GM21528 (cell line): Measurements from ENCODE around the gene KCNH2.

Experiments used
- ATAC-seq: cut with Tn5 transposase; IDR thresholded peaks from one replicate; pipeline ENCODE4 v1.9.1; 2021; ENCODE audit warnings: mild to moderate bottlenecking, moderate library complexity; ENCODE audit not compliant: unreplicated experiment, low FRiP score

Gene KCNH2

DNA sequence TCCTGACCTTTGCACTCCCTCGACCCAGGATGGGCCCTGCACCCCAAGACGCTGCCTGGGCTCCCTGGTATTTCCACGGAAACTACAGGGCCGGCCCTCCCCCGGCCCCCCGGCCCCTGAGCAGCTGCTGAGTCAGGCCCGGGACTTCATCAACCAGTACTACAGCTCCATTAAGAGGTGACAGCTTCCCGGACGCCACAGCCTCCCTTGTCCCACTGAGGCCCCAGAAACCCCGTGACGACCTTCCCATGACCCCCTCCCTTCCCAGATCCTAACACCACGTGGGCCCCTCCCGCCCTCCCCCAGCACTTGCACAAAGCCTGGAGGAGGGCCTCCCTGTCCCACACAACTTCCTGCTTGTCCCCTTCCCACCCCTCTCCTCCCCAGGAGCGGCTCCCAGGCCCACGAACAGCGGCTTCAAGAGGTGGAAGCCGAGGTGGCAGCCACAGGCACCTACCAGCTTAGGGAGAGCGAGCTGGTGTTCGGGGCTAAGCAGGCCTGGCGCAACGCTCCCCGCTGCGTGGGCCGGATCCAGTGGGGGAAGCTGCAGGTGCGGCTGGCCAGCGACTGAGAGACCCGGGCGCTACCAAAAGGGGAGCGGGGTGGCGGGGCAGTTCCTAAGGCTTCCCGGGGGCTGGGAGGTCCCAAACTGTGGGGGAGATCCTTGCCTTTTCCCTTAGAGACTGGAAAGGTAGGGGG lies 18.4 kb upstream of the KCNH2 start:
- no peak for ATAC-seq

DNA sequence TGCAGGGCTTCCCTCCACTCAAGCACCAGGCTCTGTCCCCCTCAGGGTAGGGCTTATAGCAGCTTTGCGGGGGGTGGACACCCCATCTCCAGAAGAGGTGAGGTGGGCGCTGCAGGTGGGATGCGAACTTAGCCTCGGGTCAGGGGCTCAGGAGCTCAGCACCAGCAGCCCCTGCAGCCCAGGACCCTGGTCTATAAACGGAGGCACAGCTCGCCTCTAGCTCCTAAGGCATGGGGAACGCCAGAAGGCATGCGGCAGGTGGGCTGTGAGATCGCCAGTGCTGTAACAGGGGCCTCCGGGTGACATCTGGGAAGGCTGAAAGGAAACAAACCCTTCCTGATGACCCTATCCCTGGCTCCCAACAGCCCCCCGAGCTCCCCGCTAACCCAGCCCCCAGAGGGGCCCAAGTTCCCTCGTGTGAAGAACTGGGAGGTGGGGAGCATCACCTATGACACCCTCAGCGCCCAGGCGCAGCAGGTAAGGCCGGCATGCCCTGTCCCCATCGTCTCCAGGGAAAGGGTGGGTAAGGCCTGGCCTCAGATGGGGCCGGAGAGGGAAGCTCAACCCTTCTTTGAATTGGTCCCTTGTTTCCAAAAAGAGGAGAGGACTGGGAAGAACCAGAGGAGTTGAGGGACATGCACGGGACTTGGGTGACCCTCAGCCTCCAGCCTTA lies 16.9 kb upstream of the KCNH2 start:
- no peak for ATAC-seq

DNA sequence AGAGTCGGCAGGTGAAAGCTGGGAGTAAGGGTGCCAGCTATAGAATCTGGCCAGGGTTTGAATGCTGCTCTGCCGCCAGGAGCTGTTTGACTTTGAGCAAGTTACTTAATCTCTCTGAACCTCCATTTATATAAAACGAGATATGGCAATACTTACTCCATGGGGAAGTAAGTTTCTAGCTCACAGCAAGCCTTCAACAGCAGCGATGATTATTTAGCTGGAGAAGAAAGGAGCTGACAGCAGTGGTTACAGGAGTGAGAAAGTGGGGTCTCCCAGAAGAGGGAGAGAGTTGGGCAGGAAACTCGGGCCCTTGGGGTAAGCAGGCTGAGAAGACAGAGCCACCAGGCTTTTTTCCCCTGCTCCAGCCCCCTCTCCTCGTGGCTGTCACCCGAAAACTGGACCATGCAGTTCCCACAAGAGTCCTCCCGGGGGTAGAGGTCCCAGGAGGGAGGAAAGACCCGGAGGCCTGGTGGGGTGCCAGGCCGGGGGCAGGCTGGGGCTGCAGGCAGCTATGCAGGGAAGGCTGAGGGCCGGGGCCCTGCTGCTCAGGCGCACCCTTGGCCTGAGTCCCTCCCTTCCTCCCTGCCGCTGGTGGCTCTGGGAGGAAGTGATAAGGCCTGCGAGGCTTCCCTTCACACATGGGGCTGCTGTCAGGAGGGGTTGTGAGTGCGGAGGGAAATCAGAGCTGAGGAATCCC lies 16.2 kb upstream of the KCNH2 start:
- ATAC-seq = no peak

DNA sequence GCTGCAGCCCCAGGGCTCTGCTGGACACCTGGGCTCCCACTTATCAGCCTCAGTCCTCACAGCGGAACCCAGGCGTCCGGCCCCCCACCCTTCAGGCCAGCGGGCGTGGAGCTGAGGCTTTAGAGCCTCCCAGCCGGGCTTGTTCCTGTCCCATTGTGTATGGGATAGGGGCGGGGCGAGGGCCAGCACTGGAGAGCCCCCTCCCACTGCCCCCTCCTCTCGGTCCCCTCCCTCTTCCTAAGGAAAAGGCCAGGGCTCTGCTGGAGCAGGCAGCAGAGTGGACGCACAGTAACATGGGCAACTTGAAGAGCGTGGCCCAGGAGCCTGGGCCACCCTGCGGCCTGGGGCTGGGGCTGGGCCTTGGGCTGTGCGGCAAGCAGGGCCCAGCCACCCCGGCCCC lies 15.4 kb upstream of the KCNH2 start:
- ATAC-seq = no peak

DNA sequence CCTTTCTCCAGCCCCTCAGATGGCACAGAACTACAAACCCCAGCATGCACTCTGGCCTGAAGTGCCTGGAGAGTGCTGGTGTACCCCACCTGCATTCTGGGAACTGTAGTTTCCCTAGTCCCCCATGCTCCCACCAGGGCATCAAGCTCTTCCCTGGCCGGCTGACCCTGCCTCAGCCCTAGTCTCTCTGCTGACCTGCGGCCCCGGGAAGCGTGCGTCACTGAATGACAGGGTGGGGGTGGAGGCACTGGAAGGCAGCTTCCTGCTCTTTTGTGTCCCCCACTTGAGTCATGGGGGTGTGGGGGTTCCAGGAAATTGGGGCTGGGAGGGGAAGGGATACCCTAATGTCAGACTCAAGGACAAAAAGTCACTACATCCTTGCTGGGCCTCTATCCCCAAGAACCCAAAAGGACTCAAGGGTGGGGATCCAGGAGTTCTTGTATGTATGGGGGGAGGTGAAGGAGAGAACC lies 14.7 kb upstream of the KCNH2 start:
- ATAC-seq = no peak

DNA sequence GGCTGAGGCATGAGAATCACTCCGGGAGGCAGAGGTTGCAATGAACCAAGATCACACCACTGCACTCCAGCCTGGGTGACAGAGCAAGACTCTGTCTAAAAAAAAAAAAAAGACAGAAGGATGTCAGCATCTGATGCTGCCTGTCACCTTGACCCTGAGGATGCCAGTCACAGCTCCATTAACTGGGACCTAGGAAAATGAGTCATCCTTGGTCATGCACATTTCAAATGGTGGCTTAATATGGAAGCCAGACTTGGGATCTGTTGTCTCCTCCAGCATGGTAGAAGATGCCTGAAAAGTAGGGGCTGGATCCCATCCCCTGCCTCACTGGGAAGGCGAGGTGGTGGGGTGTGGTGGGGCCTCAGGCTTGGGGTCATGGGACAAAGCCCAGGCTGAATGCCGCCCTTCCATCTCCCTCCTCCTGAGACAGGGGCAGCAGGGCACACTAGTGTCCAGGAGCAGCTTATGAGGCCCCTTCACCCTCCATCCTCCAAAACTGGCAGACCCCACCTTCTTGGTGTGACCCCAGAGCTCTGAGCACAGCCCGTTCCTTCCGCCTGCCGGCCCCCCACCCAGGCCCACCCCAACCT lies 14.0 kb upstream of the KCNH2 start:
- no peak for ATAC-seq

DNA sequence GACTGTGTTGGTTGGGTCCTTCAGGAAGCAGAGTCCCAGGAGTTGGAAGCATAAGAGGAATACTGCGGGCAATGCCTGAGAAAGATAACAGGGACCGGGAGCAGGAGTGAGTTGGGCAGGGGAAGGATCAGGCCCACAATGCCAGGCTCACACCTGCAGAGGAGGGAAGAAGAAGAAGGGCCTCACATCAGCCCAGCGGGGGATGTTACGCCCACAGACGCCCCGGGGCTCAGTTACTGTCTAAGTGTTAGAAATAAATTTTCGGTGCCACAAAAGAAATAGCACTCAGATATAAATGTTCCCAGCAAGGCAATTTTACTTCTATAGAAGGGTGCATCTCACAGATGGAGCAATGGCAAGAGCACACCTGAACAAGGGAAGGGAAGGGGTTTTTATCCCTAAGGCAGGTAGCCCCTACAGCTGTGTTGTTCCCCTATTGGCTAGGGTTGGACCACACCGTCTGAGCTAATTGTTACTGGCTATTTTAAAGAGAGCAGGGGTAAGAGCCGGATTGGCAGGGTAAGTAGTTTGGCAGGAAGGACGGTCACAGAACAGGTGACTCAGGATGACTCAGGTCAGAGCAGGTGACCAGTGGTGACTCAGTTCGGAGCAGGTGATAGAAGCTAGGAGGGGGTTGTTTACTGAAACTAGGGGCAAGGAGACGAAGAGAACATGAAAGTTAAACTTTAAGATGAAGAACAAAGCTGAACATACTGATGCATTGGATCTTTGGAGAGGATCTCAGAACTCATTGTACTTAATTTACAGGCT lies 12.5 kb upstream of the KCNH2 start, which contains the start of gene NOS3:
TSS of gene NOS3 (plus strand) at position 602 of the 771 bp plus-strand sequence. CDS start 2,787 bp downstream, outside the sequence.
- ATAC-seq = no peak

DNA sequence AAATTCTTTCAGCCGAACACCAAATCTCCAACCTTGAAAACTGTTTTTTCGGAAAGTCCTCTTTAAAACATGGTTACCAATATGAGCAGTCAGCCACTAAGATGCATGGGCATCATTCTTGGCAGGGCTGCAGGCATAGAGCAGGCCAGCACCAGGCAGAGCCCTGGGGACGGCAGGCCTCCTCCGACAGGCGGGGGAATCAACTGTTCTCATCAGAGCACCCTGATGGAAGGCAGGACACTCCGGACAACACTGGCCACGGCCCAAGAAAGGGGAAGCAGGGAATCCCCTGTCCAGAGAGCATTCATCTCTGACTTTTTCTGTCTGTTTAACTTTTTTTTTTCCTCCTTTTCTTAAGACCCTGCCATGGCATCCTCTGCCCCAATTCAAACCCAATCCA lies 11.3 kb upstream of the KCNH2 start:
- no peak for ATAC-seq

DNA sequence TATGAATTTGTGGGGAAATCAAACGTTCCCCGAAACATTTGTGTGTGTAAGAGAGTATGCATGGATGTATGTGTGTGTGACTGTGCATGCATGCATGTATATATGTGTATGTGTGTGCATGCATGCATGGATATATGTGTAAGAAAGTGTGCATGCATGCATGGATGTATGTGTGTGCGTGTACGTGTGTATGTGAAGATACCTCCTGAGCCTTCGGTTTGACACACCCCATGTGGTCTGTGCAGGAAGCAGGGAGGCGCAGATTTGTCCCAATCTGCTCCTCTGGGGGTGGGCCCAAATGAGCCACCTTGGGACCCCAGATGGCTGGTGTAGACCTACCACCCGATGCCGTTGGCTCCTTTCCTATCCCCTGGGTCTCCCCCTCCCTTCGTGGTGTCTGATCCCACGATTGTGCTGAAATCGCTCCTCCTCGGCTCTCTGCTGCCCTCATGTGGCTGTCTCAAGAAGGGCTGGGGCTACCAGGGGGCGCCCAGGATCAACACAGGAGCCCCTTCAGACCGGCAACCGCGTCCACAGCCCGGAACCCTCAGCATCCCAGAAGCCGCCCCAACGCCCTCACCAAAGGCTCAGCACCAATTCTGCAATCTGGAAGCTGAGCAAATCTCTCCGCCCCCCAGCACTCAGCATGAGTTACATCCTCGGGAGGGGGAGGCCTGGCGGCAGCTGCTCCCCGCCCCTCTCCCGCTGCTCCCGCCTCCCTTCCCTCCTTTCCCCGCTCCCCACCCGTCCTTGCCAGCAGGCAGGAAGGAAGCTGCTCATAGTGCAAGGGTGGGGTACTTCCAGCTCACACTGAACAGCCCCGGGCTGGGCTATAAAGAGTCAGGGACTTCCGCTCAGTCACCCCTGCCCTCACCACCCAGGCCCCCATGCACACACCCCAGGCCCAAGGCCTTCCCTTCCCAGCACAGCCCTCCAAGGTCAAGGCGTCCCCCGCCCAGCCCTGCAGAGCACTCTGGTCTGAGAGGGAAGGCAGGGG lies 10.4 kb upstream of the KCNH2 start:
- no peak for ATAC-seq

DNA sequence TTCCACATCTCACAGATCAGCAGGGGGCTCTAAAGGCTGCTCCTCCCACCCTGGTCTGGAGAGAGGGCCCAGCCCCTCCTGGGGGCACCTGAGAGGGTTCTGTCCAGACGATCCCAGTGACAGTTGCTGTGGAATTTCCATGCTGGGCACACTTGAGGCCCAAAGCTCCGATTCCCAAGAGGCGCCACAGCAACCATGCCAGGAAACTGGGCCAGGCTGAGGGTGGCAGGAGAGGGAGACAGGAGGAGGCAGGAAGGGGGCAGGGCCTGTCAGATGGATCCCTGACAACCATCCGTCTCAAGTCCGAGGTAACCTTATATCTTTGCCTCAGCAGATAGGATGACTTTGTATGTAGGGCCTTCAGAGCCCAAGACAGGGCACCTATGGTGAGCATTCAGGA lies 8.4 kb upstream of the KCNH2 start:
- ATAC-seq = no peak

DNA sequence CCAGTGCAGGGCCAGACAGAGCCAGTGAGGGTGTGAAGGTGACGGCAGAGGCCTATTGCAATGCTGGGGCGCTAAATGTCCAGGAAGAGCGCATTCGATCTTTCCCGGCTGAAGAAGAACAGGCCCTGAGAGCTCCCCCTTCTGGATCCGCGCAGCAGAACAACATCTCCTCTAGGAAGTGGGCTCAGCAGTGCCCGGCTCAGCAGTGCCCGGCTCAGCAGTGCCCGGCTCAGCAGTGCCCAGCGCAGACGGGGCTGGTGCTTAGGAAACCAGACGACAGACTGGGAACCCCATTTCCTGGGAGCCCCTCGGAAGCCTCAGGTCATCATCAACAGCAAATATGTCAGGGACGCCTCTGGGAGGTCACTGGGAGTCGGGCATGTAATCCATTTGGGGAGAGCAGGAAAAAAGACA lies 8.0 kb upstream of the KCNH2 start:
- ATAC-seq = no peak

DNA sequence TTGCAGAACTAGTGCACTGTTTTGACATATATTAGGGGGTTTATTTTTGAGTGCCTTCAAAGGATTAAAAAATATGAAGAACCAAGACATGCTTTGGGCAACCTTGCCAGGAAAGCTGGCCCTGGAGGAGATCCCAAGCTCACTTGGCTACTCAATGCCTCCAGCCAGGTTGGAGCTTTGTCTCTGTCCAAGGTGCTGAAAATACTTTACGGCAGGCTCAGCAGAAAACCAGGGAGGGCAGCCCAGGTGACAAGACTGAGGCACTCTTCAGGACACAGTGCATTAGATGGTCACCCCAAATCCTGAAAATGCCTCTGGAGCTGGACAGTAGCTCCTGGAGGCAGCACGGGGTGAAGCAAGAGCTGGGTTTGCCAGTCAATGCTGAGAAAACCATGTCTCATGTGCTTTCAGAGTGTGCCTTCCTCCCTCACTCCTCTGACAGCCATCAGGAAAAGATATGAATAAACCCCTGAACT lies 5.8 kb upstream of the KCNH2 start:
- ATAC-seq = no peak

DNA sequence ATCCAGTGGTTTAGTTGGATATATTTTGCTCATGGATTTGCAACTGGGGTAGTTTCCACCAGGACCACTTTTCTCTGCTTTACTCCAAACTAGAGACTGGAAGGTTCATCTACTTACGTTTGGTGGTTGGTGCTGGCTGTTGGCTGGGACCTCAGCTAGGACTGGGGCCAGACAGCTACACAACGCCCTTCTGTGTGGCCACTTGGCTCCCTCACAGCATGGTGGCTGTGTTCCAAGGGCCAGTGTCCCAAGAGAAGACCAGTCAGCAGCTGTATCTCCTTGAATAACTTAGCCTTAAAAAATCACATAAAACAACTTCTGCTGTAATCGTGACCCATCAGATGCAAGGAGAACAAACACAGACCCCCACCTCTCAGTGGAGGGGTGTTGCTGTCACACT lies 4.2 kb upstream of the KCNH2 start:
- no peak for ATAC-seq

DNA sequence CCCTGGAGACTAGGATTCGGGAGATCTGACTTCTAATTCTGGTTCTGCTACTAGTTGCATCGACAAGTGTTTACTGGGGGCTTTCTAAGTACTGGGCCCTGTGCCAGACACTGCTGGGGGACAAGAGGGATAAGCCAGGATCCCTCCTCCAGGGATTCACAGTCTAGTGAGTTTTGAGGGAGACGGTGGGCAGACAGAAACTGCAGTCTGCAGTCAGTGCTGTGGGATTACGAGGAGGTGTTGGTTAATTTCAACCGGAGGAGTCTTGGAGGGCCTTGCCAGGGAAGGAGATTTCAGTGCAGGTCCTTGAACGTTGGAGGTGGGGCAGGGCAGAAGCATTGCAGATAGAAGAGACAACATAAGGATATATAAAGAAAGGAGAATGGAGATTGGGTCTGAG lies 3.5 kb upstream of the KCNH2 start:
- ATAC-seq = no peak

DNA sequence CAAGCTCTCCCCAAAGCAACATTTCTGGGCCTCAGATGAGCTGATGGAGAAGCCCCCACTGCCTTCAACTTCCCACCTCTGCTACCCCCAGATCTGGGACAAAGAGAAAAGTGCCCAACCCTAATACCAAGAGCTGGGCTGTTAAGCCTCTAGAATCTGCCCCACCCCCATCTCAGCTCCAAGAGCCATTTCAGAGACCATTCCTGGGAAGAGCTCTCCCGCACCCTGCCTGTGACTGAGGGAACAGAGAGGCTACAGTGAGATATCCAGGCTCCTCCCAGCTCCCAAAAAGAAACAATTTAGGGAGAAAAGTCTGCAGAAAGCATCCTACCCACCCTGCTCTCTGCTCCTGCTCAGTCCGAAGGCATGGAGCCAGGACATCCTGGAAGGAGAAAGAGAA lies 2.5 kb upstream of the KCNH2 start:
- ATAC-seq = no peak

DNA sequence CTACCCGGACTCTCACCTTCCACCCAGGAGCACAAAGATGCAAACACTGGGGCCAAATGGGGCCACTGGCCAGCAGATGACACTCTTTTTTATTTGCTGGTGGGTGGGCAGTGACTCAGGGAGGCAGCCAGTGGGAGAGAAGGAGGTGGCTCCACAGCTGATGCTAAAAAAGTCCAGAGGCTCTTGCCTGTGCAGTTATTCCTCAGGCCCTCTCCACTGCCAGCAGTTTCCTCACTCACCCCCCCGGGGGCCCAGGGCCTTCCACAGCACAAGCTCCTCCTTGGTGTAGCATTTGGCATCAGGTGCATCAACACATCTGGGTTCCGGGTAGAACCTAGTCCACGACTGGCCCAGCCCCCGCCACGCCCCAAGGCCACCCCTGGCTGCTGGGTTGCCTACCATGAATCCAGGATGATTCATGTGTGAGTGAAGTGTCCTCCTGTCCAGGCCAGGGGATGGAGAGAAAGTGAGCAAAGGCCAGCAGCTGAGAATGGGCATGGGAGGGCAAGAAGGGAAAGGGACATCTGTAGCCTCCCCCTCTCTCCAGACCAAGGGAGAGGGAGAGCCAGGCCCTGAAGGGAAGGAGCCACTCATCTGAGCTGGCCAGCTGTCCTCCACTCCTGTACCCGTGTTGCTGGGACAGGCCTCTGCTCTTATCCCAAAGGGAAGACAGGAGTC lies 1.7 kb upstream of the KCNH2 start:
- no peak for ATAC-seq

DNA sequence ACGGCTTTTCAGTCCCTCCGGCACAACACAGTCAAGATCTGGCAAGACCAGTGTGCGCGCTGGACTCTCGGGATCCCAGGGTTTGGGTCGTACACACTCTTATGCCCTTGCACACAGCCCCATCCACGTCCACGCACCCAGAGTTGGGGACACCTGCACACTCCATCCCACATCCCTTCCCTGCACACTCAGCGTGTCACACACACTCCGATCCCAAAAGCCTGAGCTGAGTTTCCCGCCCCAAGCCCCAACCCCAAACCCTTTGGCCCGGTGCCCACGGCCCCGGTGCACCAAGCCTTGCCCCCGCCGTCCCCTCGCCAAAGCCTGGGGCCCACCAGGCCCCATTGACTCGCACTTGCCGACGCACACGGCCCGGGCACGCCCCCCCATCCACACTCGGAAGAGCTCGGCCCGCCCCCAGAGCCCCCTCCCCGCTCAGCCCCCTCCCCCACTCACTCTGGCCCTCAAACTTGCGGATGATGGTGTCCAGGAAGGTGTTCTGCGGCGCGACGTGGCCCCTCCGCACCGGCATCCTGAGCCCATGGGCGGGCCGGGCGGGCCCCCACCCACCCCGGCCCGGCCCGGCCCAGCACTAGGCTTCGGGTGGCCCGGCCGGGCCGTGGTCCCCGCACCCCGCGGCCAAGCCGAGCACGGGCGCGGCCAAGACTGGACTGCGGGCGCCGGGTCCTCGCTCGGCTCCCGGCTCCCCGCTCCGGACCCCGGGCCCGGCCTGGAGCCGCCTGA lies 567 bp downstream of the KCNH2 start:
- no peak for ATAC-seq
